Colon (tissue), 2 donors: ENCODE results near the gene WNK1.
"Not testable (repeated sequence)": the region's sequence is repeated elsewhere in the genome, so short reads cannot be mapped to it uniquely, and the experiment has no call there.

Experiments
- FAIRE-seq: peaks from 2 replicates; lab custom pipeline; 2012; peaks lifted over from hg19 to GRCh38; lab: Jason Lieb, UNC
- donor health status: control.
- donor health status: control.

The WNK1 gene

GRCh38 chr12:749751-750270 is 2.6 kb upstream of the WNK1 start:
- FAIRE-seq: no peak

GRCh38 chr12:750366-751191 is 1.8 kb upstream of the WNK1 start:
- peak; percentile 53 for FAIRE-seq

GRCh38 chr12:751192-751998 is 984 bp upstream of the WNK1 start:
- no peak for FAIRE-seq

- no peak for FAIRE-seq
Measured at GRCh38 chr12:752695-753610, 574 bp downstream of the WNK1 start.

GRCh38 chr12:753611-754472 is 1.5 kb downstream of the WNK1 start:
- no peak for FAIRE-seq

GRCh38 chr12:754473-754820 is 2.1 kb downstream of the WNK1 start:
- no peak for FAIRE-seq

GRCh38 chr12:754851-755562 is 2.6 kb downstream of the WNK1 start:
- no peak for FAIRE-seq

GRCh38 chr12:759628-760027 is 7.2 kb downstream of the WNK1 start:
- no peak for FAIRE-seq

- FAIRE-seq: no peak
Measured at GRCh38 chr12:761256-761655, 8.9 kb downstream of the WNK1 start.

- no peak for FAIRE-seq
Measured at GRCh38 chr12:765840-766239, 13.5 kb downstream of the WNK1 start.

GRCh38 chr12:768434-768833 is 16.1 kb downstream of the WNK1 start:
- FAIRE-seq: no peak

- no peak for FAIRE-seq
Measured at GRCh38 chr12:770479-770878, 18.1 kb downstream of the WNK1 start.

GRCh38 chr12:772056-772697 is 19.8 kb downstream of the WNK1 start:
- peak; percentile 81 for FAIRE-seq

GRCh38 chr12:774051-774614 is 21.8 kb downstream of the WNK1 start:
- no peak for FAIRE-seq

- FAIRE-seq: not testable (repeated sequence)
Measured at GRCh38 chr12:775973-776771, 23.8 kb downstream of the WNK1 start.

- not testable (repeated sequence) for FAIRE-seq
Measured at GRCh38 chr12:776772-777373, 24.5 kb downstream of the WNK1 start.

GRCh38 chr12:777550-778047 is 25.2 kb downstream of the WNK1 start:
- FAIRE-seq: no peak

GRCh38 chr12:778615-779014 is 26.2 kb downstream of the WNK1 start:
- FAIRE-seq: no peak
